H9 (cell line): ENCODE results near the gene FN3KRP. TPM values are rescaled to one million over a fixed set of nuclear protein-coding genes. Genes with fewer than 3 reads are reported as not detected.

Experiments
- DNase-seq: peaks from one replicate; pipeline ENCODE4 v3.0.0-alpha.2; 2017
- H2AFZ ChIP-seq: one replicate; pipeline ENCODE4 v1.6.1; 2013; ENCODE audit warnings: mild to moderate bottlenecking, low read length, control low read depth, moderate library complexity
- H2AK5ac ChIP-seq: 2 replicates; pipeline ENCODE4 v1.6.1; 2013; ENCODE audit warnings: low read length, control low read depth, mixed read lengths; ENCODE audit not compliant: insufficient read length
- H2BK120ac ChIP-seq: one replicate; pipeline ENCODE4 v1.6.1; 2013; ENCODE audit warnings: low read depth, mild to moderate bottlenecking, low read length, control low read depth, inconsistent platforms; ENCODE audit not compliant: poor library complexity, severe bottlenecking
- H2BK12ac ChIP-seq: 2 replicates; pipeline ENCODE4 v1.6.1; 2013; ENCODE audit warnings: low read length, control low read depth, mixed read lengths, low read depth; ENCODE audit not compliant: insufficient read length
- H2BK15ac ChIP-seq: 2 replicates; pipeline ENCODE4 v1.6.1; 2013; ENCODE audit warnings: low read depth, low read length, control low read depth
- H2BK20ac ChIP-seq: one replicate; pipeline ENCODE4 v1.6.1; 2013; ENCODE audit warnings: low read depth, mild to moderate bottlenecking, low read length, control low read depth, inconsistent platforms; ENCODE audit not compliant: poor library complexity, severe bottlenecking
- H2BK5ac ChIP-seq: 2 replicates; pipeline ENCODE4 v1.6.1; 2013; ENCODE audit warnings: low read length, control low read depth, mixed read lengths; ENCODE audit not compliant: insufficient read length
- H3K14ac ChIP-seq: 2 replicates; pipeline ENCODE4 v1.6.1; 2013; ENCODE audit warnings: low read length, control low read depth; ENCODE audit not compliant: insufficient read depth
- H3K18ac ChIP-seq: 2 replicates; pipeline ENCODE4 v1.6.1; 2013; ENCODE audit warnings: low read depth, mild to moderate bottlenecking, mixed read lengths, low read length, control low read depth; ENCODE audit not compliant: insufficient read length
- H3K23ac ChIP-seq: 2 replicates; pipeline ENCODE4 v1.6.1; 2013; ENCODE audit warnings: low read length, control low read depth, mixed read lengths, low read depth; ENCODE audit not compliant: insufficient read length
- H3K23me2 ChIP-seq: 2 replicates; pipeline ENCODE4 v1.6.1; 2013; ENCODE audit warnings: low read depth, mild to moderate bottlenecking, mixed read lengths, low read length, control low read depth; ENCODE audit not compliant: insufficient read length, poor library complexity, severe bottlenecking
- H3K27ac ChIP-seq: 2 replicates; pipeline ENCODE4 v1.5.1; 2013; ENCODE audit warnings: low read length, control low read depth, mixed read lengths, low read depth; ENCODE audit not compliant: insufficient read length
- H3K27me3 ChIP-seq: 2 replicates; pipeline ENCODE4 v1.6.1; 2013; ENCODE audit warnings: low read length, control low read depth, inconsistent platforms; ENCODE audit not compliant: insufficient read depth
- H3K4ac ChIP-seq: 2 replicates; pipeline ENCODE4 v1.6.1; 2013; ENCODE audit warnings: low read depth, mild to moderate bottlenecking, control low read depth, inconsistent platforms, low read length, moderate library complexity
- H3K4me1 ChIP-seq: 2 replicates; pipeline ENCODE4 v1.6.1; 2013; ENCODE audit warnings: low read length, control low read depth, inconsistent platforms; ENCODE audit not compliant: insufficient read depth
- H3K4me2 ChIP-seq: 2 replicates; pipeline ENCODE4 v1.6.1; 2013; ENCODE audit warnings: low read length, control low read depth, mixed read lengths; ENCODE audit not compliant: insufficient read length, insufficient read depth
- H3K56ac ChIP-seq: 2 replicates; pipeline ENCODE4 v1.6.1; 2013; ENCODE audit warnings: low read depth, mild to moderate bottlenecking, mixed read lengths, low read length, control low read depth; ENCODE audit not compliant: insufficient read length
- H3K79me1 ChIP-seq: 2 replicates; pipeline ENCODE4 v1.6.1; 2013; ENCODE audit warnings: low read depth, mild to moderate bottlenecking, moderate library complexity, low read length, control low read depth, inconsistent platforms; ENCODE audit not compliant: insufficient read depth, poor library complexity, severe bottlenecking
- H3K79me2 ChIP-seq: 2 replicates; pipeline ENCODE4 v1.6.1; 2013; ENCODE audit warnings: low read length, control low read depth, inconsistent platforms; ENCODE audit not compliant: insufficient read depth
- H3K9ac ChIP-seq: 2 replicates; pipeline ENCODE4 v1.6.1; 2013; ENCODE audit warnings: low read length, control low read depth, mixed read lengths; ENCODE audit not compliant: insufficient read length; ENCODE audit errors: extremely low read depth
- H3K9me3 ChIP-seq: one replicate; pipeline ENCODE4 v1.6.1; 2013; ENCODE audit warnings: low read depth, low read length, inconsistent platforms; ENCODE audit not compliant: control insufficient read depth
- H3T11ph ChIP-seq: one replicate; pipeline ENCODE4 v1.6.1; 2013; ENCODE audit warnings: mild to moderate bottlenecking, low read length, control low read depth, inconsistent platforms
- H4K20me1 ChIP-seq: one replicate; pipeline ENCODE4 v1.6.1; 2013; ENCODE audit not compliant: control insufficient read depth, insufficient read length, insufficient read depth
- H4K5ac ChIP-seq: 2 replicates; pipeline ENCODE4 v1.6.1; 2013; ENCODE audit warnings: low read depth, mild to moderate bottlenecking, mixed read lengths, low read length, control low read depth; ENCODE audit not compliant: insufficient read length
- H4K8ac ChIP-seq: replicated peaks from 2 replicates; pipeline ENCODE4 v1.6.1; 2013; ENCODE audit warnings: low read length, control low read depth, mixed read lengths, low read depth; ENCODE audit not compliant: insufficient read length
- H4K91ac ChIP-seq: 2 replicates; pipeline ENCODE4 v1.6.1; 2013; ENCODE audit warnings: low read depth, mild to moderate bottlenecking, moderate library complexity, mixed read lengths, low read length, control low read depth; ENCODE audit not compliant: insufficient read length
- H3K27ac Mint-ChIP-seq, 3 experiments: 2 replicates in 2 of 3; 3 replicates in 1 of 3; pipeline ENCODE4 v1.8.0; 2020 to 2021; ENCODE audit warnings: mixed read lengths in 3 of 3, mild to moderate bottlenecking in 1 of 3, moderate library complexity in 1 of 3
- H3K27me3 Mint-ChIP-seq: 2 replicates; pipeline ENCODE4 v1.8.0; 2021; ENCODE audit warnings: low read depth, mild to moderate bottlenecking, moderate library complexity, mixed read lengths
- H3K36me3 Mint-ChIP-seq, 3 experiments: 2 replicates in 2 of 3; 3 replicates in 1 of 3; pipeline ENCODE4 v1.8.0; 2020 to 2021; ENCODE audit warnings: low read depth in 3 of 3, mixed read lengths in 3 of 3; ENCODE audit not compliant: insufficient read depth in 1 of 3
- H3K4me1 Mint-ChIP-seq, 2 experiments: 2 replicates each; pipeline ENCODE4 v1.8.0; 2020; ENCODE audit warnings: mixed read lengths in 2 of 2
- H3K4me3 Mint-ChIP-seq, 2 experiments: 2 replicates in 1 of 2; 3 replicates in 1 of 2; pipeline ENCODE4 v1.8.0; 2020 to 2021; ENCODE audit warnings: mild to moderate bottlenecking in 2 of 2, mixed read lengths in 2 of 2, moderate library complexity in 1 of 2
- H3K9me3 Mint-ChIP-seq, 2 experiments: 2 replicates in 1 of 2; 3 replicates in 1 of 2; pipeline ENCODE4 v1.8.0; 2020; ENCODE audit warnings: mild to moderate bottlenecking in 2 of 2, mixed read lengths in 2 of 2, moderate library complexity in 1 of 2
- WGBS: extraction: QIAGEN DNeasy Blood & Tissue Kit; methylation state at CpG from one replicate; pipeline ENCODE4 v1.1.7; 2013; ENCODE audit warnings: missing lambda C conversion rate, low lambda C conversion rate, mixed read lengths; ENCODE audit not compliant: insufficient read length; ENCODE audit errors: extremely low coverage; 5-methylcytosine and 5-hydroxymethylcytosine counted together
- total RNA-seq: library from RNA; stranded (reverse); gene quantifications from 2 replicates; pipeline ENCODE4 v1.2.1, GENCODE V29; 2021
- TF ChIP-seq, protein P1 (sequence below): fragments of 200-600 bp; sonication (generic); conservative IDR thresholded peaks from 3 replicates; pipeline ENCODE4 v1.8.0; 2021; ENCODE audit warnings: antibody characterized with exemption, mild to moderate bottlenecking

The FN3KRP gene
- total RNA-seq, 1 experiment from 2014 or later = 32.9 TPM

DNA sequence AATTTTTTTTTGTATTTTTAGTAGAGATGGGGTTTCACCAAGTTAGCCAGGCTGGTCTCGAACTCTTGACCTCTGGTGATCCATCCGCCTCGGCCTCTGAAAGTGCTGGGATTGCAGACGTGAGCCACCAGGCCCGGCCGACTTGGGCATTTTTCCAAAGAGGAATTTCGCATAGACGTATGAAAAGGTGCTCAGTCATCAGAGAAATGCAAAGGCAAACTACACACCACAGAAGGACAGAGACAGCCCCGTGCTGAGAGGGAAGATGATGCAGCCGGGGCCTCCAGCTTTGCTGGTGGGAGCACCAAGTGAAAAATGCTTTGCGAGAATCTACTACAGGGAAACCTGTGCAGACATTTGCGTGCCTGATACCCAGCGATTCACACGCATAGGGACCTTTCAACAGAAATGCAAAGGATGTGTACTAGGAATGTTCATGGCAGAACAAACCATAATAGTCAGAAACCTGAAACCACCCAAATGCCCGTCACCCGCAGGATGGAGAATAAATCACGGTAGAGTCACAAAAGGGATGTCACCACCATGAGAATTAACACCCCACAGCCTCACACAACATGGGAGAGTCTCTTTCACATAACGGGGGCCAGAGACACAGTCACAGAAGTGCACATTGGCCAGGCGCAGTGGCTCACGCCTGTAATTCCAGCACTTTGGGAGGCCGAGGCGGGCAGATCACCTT, 23.2 kb upstream of the FN3KRP start:
- Histone ChIP-seq H2BK5ac (no peak overlapping the region), H3K23me2 (peaks cover 7% of the 10 kb centered on the region), H2AK5ac (no peak overlapping the region), H3K9ac (no peak overlapping the region), H2BK15ac (no peak overlapping the region), H3K79me1 (no peaks in the 10 kb centered on the region), H2AFZ (no peak overlapping the region), H3K18ac (no peak overlapping the region), H2BK120ac (no peak overlapping the region), H3K79me2 (no peaks in the 10 kb centered on the region), H3K27me3 (peaks cover 15% of the 10 kb centered on the region; the same call in 1 of the 2 replicates), H4K5ac (no peak overlapping the region), H2BK12ac (no peak overlapping the region), H3K27ac (no peak overlapping the region), H2BK20ac (no peak overlapping the region), H3K14ac (no peak overlapping the region), H4K8ac (no peak overlapping the region), H3K56ac (no peak overlapping the region), H3K4me2 (no peak overlapping the region), H3K4ac (no peak overlapping the region), H3K9me3 (no peaks in the 10 kb centered on the region), H4K20me1 (no peaks in the 10 kb centered on the region), H3K23ac (no peak overlapping the region), H3K4me1 (no peaks in the 10 kb centered on the region), H3T11ph (no peak overlapping the region), H4K91ac (no peak overlapping the region)
- peaks cover 13% of the 10 kb centered on the region in 2 experiments; a peak in 4 of 5 replicates for H3K9me3 Mint-ChIP-seq
- H3K36me3 Mint-ChIP-seq = peaks cover 0 to 8% (median 7%) of the 10 kb centered on the region in 3 experiments; a peak in 5 of 7 replicates
- no CpG with 5 or more reads among the region's 22 CpGs for WGBS
- peaks cover 38% of the 10 kb centered on the region for H3K27me3 Mint-ChIP-seq
- no peak overlapping the region for H3K4me3 Mint-ChIP-seq
- TF ChIP-seq, protein P1, sequence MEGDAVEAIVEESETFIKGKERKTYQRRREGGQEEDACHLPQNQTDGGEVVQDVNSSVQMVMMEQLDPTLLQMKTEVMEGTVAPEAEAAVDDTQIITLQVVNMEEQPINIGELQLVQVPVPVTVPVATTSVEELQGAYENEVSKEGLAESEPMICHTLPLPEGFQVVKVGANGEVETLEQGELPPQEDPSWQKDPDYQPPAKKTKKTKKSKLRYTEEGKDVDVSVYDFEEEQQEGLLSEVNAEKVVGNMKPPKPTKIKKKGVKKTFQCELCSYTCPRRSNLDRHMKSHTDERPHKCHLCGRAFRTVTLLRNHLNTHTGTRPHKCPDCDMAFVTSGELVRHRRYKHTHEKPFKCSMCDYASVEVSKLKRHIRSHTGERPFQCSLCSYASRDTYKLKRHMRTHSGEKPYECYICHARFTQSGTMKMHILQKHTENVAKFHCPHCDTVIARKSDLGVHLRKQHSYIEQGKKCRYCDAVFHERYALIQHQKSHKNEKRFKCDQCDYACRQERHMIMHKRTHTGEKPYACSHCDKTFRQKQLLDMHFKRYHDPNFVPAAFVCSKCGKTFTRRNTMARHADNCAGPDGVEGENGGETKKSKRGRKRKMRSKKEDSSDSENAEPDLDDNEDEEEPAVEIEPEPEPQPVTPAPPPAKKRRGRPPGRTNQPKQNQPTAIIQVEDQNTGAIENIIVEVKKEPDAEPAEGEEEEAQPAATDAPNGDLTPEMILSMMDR = no peak
- H3K27ac Mint-ChIP-seq = no peak overlapping the region
- no peak for DNase-seq
- H3K4me1 Mint-ChIP-seq = peaks cover 0 to 7% of the 10 kb centered on the region in 2 experiments; a peak in 1 of 4 replicates
